T-helper 2 cell (primary cell): ENCODE results near the gene ALG12.

Experiments used
- DNase-seq, 5 experiments: peaks; one replicate each; pipeline versions ENCODE4 v3.0.0 to v3.0.0-alpha.2; 2012 to 2022

The ALG12 gene

GRCh38 chr22:49911881-49912625 is 6.2 kb downstream of the ALG12 start:
- no peak for DNase-seq

DNA sequence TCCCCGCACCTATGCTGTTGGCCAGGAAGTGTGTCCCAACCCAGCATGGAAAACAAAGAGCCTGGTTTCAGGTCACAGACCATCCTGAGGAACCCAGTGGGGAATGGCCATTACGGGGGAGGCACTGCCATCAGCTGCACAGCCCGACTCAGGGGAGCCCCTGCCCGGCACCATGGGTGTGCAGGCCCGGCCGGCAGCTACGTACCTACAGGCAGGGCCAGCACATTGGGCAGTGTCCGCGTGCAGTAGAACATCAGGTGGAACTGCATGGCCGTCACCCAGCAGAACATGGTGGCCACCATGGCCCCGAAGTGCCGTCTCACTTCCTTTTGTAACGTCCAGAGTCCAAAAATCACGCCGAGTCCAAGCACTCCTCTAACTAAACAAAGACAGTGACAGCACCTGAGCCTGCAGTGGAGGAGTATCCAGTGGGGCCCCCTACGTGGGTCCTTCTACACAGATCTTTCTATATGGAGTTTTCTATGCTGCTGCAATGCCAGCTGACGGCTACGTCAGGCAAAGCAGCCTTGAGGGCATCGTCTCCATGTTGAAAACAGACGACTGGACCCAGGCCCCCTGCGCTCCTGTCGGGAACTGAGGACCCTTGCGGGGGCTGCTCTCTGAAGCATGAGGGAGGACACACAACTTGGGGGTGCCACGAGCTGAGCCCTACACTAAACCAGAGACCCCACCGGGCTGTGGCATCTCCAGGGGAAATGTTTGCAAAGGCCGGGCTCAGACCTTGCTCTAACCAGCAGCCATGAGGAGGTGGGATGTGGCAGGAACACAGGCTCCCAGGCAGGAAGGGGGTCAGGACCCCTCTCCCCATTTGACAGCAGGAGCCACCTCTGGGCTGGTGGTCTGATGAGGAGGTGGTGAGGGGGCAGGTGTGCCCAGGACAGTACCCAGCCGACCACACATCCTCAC is 7.7 kb downstream of the ALG12 start:
- DNase-seq, result no peak

GRCh38 chr22:49909476-49910205 is 8.6 kb downstream of the ALG12 start:
- DNase-seq, result no peak

DNA sequence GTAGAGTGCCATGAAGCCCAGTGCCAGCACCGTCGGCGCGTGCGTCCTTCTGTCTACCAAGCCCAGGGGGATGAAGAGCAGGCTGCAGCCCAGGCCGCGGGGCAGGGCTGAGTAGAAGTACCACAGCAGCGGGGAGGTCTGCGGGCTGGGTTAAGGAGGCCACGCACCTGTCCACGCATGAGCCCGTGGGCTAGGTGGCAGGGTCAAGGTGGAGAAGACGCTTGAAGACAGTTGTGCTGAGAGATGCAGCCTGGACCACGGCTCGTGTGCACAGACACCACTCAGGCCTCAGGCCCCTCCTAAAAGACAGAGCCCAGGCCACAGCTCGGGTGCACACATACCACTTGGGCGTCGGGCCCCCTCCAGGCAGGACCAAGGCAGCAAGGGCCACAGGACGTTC is 10.4 kb downstream of the ALG12 start:
- DNase-seq, result no peak

DNA sequence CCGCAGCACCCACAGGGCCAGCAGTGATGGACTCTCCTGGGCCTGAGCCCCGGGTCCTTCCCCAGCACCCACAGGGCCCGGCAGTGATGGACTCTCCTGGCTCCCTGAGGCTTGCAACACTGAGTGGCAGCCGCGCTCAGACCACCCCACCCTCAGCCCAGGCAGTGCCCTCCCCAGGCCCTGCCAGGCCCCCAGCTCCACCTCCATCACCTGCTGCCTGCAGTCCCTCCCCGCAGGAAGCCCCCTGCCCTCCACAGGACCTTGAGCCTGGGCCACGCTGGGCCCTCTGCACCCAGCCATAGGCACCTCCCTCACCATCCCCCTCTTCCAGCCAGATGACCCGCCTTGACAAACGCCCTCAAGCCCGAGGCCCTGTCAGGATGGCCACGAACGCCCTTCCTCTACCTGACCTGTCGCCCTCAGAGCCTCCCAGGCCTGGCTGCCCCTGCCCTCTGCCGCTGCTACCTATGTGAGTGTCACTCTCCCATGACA is 11.4 kb downstream of the ALG12 start:
- DNase-seq, result no peak

GRCh38 chr22:49906071-49906798 is 12.0 kb downstream of the ALG12 start:
- DNase-seq, result no peak

DNA sequence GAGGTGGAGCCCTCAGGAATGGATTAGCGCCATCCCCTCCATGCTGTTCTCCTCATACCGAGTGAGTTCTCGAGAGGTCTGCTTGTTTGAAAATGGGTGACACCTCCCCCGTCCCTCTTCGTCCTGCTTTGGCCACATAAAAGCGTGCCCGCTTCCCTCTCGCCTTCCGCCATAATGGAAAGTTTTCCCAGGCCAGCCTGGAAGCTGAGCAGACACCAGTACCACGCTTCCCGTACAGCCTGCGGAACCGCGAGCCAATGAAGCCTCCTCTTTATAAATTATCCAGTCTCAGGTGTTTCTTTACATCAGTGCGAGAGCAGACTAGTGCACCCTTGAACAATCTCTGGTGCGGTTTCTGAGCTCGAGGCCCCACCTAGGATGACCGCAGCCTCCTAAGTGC is 12.8 kb downstream of the ALG12 start:
- no peak for DNase-seq

DNA sequence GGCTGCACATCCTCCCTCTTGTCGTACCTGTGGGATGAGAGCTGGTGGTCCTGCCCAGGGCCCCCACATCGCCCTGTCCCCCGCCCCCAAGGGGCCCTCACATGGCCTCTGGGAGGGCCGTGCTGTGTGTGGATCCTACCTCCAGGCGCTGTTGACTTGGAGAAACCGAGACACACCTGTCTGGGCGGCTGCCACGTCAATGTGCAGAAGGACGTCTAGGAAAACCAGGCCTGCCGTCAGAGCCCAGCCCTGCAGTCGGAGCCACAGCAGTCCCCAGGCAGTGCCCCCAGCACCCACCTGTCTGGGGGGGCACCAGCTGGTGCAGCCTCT is 14.2 kb downstream of the ALG12 start:
- no peak for DNase-seq

- no peak for DNase-seq
Measured at GRCh38 chr22:49903322-49904039, 14.8 kb downstream of the ALG12 start.

DNA sequence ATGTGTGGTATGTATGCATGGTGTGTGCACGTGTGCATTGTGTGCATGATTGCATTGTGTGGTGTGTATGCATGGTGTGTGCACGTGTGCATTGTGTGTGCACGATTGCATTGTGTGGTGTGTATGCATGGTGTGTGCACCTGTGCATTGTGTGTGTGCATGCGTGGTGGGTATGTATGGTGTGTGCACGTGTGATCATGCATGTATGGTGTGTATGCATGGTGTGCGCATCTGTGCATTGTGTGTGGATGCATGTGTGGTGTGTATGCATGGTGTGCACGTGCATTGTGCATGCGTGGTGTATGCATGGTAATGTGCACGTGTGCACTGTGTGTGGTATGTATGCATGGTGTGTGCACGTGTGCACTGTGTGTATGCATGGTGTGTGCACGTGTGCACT is 16.8 kb downstream of the ALG12 start:
- no peak for DNase-seq

DNA sequence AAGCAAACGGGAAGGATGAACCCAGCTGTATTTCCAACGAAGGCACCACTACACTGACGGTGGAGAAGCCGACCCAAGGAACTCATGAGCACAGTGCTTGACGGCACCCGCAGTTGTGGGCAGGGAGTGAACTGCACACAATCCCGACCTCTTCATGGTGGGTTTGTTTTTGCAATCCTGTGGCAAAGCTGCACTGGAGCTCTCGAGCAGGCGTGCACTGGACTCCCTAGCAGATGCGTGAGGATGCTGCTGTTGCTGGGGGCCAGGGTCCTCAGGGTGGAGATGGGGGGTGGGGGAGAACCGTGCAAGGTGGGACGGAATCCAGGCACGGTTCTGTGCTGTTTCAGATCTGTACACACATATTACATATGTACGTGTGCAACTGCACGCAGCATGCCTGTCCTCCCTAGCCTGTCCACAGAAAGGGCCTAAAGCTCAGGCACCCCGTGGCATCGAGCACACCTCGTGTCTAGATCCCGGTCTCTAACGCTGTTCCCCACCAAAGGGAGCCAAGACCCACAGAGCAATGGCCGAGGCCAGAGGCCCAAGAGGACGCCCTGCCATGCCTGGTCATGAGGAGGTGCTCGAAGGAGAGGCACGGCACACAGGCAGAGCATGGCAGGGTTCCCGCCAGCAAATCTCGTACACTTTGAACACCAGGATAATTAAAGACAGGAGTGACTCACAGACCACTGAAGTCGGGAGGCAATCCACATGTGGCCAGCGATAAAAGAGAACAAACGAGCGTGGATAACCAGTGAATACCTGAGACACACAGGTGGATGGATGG is 17.6 kb downstream of the ALG12 start:
- no peak for DNase-seq

GRCh38 chr22:49899530-49899929 is 18.7 kb downstream of the ALG12 start:
- no peak for DNase-seq

GRCh38 chr22:49897015-49897684 is 21.1 kb downstream of the ALG12 start:
- no peak for DNase-seq

GRCh38 chr22:49896201-49896600 is 22.0 kb downstream of the ALG12 start:
- DNase-seq, result no peak

- DNase-seq, result no peak
Measured at GRCh38 chr22:49894322-49895054, 23.8 kb downstream of the ALG12 start.

- no peak for DNase-seq
Measured at GRCh38 chr22:49893025-49893424, 25.2 kb downstream of the ALG12 start.

DNA sequence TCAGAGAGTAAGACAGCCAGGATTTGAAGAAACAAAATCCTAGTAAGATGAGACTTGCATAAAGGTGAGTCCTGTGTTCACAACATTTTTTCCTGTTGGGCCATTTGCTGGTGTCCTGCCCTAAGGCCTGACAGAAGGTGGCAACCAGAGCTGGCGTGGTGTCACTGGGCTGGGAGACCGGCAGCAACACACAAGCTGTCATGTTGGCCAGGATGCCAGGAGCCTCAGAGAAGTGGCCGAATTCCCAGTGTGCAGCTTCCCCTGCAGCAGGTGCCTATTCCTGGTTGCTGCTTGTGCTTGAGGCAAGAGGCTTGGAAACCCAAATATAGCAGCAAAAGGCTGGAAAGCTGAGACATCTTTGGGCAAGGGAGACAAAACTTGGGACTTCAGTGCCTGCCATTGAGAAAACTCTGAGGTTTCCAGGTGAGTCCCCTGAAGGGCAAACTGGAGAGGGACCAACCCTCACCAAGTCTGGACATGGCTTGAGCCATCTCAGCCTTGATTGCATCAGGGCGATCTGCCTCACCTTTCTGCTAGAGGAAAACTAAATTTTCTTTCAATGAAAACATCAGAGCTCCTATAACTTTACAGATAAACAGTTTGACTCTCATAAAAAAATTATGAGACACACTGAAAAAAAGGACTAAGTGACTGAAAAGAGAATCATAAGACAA is 25.9 kb downstream of the ALG12 start:
- no peak for DNase-seq

DNA sequence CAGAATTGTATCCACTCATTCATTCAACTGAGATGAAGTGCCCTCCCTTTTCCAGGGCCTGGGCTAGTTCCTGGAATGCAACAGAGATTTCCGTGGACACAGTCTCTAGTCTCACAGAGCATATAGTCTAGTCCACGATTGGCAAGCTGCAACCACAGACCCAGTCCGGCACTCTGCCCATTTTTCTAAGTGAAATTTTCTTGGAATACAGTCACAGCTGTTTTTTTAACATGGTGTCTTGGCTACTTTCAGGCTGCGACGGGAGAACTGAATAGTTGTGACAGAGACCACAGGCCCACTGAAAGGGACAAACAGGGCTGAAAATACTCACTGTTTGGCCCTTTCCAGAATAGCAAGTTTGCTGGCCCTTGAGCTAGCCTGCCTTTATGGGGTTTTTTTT is 29.2 kb downstream of the ALG12 start:
- DNase-seq, result no peak

- no peak for DNase-seq
Measured at GRCh38 chr22:49887702-49888101, 30.5 kb downstream of the ALG12 start.
